Naive B cell (primary cell): ENCODE measurements around the gene ANGPTL2. TPM values are rescaled to one million over a fixed set of nuclear protein-coding genes. Genes with fewer than 3 reads are reported as not detected.

Experiments used
- ATAC-seq, 2 donors: fragments of 150-1000 bp; cut with Tn5 transposase; 2 replicates each; pipeline ENCODE4 v1.10.0; 2021; ENCODE audit warnings: low read depth in 2 of 2, mild to moderate bottlenecking in 2 of 2, moderate library complexity in 2 of 2
- DNase-seq: peaks from one replicate; pipeline ENCODE4 v3.0.0; 2022
- H3K27ac Mint-ChIP-seq, 6 donors: one replicate each; pipeline ENCODE4 v1.8.0; 2020 to 2022; ENCODE audit warnings: mild to moderate bottlenecking in 6 of 6, mixed read lengths in 6 of 6, moderate library complexity in 5 of 6, inconsistent platforms in 2 of 6
- H3K27me3 Mint-ChIP-seq, 3 donors: one replicate each; pipeline ENCODE4 v1.8.0; 2021 to 2022; ENCODE audit warnings: mixed read lengths in 3 of 3, mild to moderate bottlenecking in 1 of 3
- H3K36me3 Mint-ChIP-seq, 2 donors: one replicate each; pipeline ENCODE4 v1.8.0; 2020 to 2022; ENCODE audit warnings: mixed read lengths in 2 of 2, inconsistent platforms in 1 of 2, mild to moderate bottlenecking in 1 of 2
- H3K4me1 Mint-ChIP-seq, 3 donors: one replicate each; pipeline ENCODE4 v1.8.0; 2020 to 2022; ENCODE audit warnings: mixed read lengths in 3 of 3, inconsistent platforms in 1 of 3, mild to moderate bottlenecking in 1 of 3, moderate library complexity in 1 of 3
- H3K4me3 Mint-ChIP-seq, 8 donors: one replicate each; pipeline ENCODE4 v1.8.0; 2020 to 2022; ENCODE audit warnings: mild to moderate bottlenecking in 8 of 8, mixed read lengths in 8 of 8, moderate library complexity in 8 of 8, inconsistent platforms in 2 of 8
- H3K9me3 Mint-ChIP-seq, 7 donors: one replicate each; pipeline ENCODE4 v1.8.0; 2020 to 2022; ENCODE audit warnings: mixed read lengths in 7 of 7, mild to moderate bottlenecking in 5 of 7, inconsistent platforms in 2 of 7, moderate library complexity in 1 of 7
- polyA plus RNA-seq, 6 donors: library from polyadenylated mRNA; unstranded; fragments of 300-500 nt; fragmentation: Illumina TruSeq; gene quantifications; one replicate each; pipeline ENCODE4 v1.2.3, GENCODE V29; 2021; ENCODE audit warnings: low read depth in 6 of 6

Gene ANGPTL2
- polyA plus RNA-seq, 6 donors from 2014 or later = not detected

DNA sequence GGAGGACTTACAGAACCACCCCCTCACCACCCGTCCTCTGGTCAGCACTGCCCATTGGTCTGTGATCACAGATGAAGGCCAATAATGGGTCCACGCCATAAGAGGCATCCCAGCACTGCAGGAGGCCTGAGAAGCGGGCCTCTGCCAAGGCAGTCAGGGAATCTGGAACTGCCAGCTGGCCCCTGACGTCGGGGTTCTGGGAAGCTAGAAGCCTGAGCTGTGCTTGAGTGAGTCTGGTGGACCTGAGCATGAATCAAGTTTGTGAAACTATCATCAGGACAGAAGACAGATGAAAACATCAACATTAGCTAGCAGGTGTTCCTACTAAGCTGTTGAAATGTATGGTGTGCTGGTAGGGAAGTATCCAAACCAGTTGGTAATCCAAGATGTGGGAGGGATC, 7.8 kb downstream of the ANGPTL2 start:
- Mint-ChIP-seq H3K4me1 (peaks cover 29 to 32% (median 30%) of the 10 kb centered on the region in 3 donors), H3K9me3 (no peaks in the 10 kb centered on the region), H3K36me3 (peaks cover 13 to 21% of the 10 kb centered on the region in 2 donors), H3K27me3 (peaks cover under 1 to 8% (median 1%) of the 10 kb centered on the region in 3 donors), H3K27ac (peak overlapping the region in 1 of 6 donors; percentile 28), H3K4me3 (no peak overlapping the region)
- no peak for DNase-seq
- ATAC-seq = no peak

DNA sequence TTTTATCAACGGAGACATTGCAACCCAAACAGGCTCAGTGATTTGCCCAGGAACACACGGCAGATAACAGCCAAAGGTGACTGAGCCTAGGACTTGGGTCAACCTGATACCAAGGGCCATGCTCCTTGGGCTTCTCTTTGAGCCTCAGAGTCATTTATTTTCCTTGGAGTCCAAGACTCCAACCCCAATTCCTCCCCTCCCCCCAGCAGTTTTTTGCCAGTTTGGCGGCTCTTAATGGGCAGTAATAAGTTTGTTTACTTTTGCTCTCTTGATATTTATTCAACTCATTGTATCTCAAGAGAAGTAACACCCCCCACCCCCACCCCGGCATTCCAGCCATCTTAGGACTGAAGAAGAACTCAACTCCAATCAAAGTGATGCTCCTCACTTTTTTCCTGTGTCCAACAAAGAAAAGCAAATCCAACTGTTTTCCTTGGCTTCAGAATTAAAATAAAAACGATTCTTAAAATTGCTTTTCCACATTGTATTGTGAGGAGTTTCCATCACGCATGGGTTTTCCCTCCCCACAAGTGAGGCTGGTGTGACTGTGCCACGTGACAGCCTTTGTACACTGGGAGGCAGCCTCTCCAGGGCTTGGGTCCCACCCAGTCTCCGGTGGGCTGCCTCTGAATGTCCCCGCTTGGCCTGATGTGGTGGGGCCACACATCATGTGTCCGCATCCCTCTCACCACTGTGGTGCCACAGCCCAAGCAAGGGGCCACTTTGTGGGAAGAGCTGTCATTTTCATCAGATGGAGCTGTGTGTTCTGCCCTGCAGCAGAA, 9.1 kb downstream of the ANGPTL2 start:
- Mint-ChIP-seq H3K4me1 (peaks cover 17 to 22% (median 22%) of the 10 kb centered on the region in 3 donors), H3K4me3 (peak overlapping the region in 1 of 8 donors; percentile 21), H3K36me3 (peaks cover 13 to 16% of the 10 kb centered on the region in 2 donors), H3K27ac (peak overlapping the region in 1 of 6 donors; percentile 26), H3K9me3 (no peaks in the 10 kb centered on the region), H3K27me3 (no peaks in the 10 kb centered on the region)
- ATAC-seq = no peak
- no peak for DNase-seq

DNA sequence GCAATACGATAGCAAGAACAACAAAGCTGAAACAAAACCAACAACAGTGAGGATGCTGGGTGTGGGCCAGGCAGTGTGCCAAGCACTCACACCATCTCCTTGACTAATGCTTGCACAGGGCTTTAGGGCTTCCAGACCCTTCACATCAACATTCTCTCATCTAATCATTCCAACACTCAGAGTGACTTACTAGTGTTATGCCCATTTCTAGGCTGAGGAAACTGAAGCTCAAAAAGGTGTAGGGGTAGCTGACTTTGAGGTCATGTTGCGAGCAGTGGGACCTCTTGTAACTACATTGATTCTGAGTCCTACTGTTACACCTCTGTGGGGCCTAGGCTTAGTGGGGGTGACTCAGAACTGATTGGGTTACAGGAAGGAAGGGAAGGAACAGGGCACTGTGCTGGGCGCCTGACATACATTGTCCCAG, 9.7 kb downstream of the ANGPTL2 start:
- peak overlapping the region in 1 of 6 donors; percentile 26 for H3K27ac Mint-ChIP-seq
- H3K27me3 Mint-ChIP-seq = no peaks in the 10 kb centered on the region
- no peaks in the 10 kb centered on the region for H3K9me3 Mint-ChIP-seq
- H3K4me1 Mint-ChIP-seq = peaks cover 17 to 22% (median 22%) of the 10 kb centered on the region in 3 donors
- DNase-seq (no peak), ATAC-seq (no peak)
- peaks cover 13 to 22% of the 10 kb centered on the region in 2 donors for H3K36me3 Mint-ChIP-seq
- no peak overlapping the region for H3K4me3 Mint-ChIP-seq

DNA sequence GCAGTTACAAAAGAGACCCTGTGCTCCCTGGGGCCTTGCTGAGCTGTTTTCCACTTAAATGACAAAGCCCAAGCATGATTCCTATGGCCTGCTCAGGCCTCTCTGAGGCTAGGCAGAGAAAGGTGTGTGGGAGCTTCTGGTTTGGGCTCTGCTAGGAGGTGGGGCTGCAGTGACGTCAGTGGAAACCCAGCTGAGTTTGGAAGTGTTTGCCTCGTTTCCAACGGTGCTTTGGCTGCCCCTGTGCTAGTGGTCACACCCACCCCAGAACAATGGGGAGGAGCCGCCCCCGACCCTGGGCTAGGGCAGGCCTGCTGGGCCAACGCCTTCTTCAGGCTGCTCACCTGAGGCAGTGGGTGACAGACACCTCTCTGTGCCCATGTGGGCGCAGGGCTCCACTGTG, 10.4 kb downstream of the ANGPTL2 start:
- Mint-ChIP-seq H3K9me3 (no peaks in the 10 kb centered on the region), H3K27ac (no peak overlapping the region), H3K4me1 (peaks cover 13 to 18% (median 15%) of the 10 kb centered on the region in 3 donors), H3K36me3 (peaks cover 13 to 22% of the 10 kb centered on the region in 2 donors), H3K27me3 (no peaks in the 10 kb centered on the region), H3K4me3 (no peak overlapping the region)
- DNase-seq = no peak
- no peak for ATAC-seq

DNA sequence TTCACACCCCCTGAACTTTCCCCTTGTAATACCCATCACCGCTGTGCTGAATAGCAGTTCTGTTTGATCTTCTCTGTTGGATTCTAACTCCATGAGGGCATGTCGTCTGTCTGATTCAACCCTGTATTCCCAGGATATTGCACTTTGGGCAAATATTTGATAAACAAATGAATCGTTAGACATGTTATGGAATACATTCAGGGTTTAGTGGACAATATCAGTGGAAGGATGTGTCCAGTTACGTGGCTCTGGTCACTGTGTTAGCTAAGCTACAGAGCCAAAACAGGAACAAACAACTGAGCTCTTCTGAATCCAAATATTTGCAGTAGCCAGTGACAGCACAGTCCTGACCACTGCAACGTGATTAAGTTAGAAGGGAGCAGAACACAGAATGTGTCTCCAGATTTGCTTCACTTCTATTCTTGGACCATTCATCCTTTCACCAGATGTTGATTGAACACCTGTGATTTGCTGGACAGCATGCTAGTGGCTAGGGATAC, 13.2 kb downstream of the ANGPTL2 start:
- H3K9me3 Mint-ChIP-seq = no peaks in the 10 kb centered on the region
- no peak overlapping the region for H3K4me3 Mint-ChIP-seq

DNA sequence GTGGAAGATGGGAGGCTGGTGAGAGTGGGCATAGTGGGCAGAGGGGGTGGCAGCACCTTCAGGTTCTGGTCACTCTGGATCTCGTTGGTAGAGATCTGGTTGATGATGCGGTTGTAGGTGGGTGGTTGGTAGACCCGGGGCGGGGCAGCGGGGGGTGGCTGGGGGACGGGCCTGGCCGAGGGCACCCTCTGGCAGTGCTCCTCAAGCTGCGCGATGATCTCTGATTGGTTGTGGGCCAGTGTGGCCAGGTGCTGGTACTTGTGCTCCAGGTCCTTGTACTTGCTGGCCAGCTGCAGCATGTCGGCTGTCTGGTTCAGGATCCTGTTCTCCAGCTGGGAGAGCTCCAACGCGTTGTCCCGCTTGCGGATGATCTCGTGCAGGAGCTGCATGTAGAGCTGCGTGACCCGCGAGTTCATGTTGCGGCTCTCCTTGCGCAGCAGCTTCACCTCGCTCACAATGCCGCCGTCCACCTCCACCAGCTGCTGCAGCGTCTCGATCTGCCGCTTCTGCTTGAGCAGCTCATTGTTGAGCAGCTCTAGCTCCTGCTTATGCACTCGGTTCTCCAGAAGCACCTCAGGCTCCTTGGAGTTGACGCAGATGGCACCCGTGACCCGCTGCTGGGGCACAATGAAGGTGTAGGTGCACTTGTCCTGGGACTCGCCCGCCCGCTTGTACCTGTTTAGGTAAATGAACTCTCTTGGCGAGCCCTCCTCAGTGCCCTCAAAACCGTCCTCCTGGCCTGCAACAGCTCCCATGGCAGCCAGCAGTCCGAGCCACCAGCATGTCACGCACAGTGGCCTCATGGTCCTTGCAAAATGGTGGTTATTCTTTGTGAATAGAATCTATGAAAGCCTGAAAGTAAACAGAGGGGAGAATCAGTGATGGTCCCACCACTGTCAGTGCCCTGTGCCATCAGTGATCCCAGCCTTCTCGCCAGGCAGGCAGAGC, 14.2 kb downstream of the ANGPTL2 start:
- no peaks in the 10 kb centered on the region for H3K9me3 Mint-ChIP-seq
- no peaks in the 10 kb centered on the region for H3K27me3 Mint-ChIP-seq
- H3K27ac Mint-ChIP-seq = no peak overlapping the region
- DNase-seq (no peak), ATAC-seq (no peak)
- H3K36me3 Mint-ChIP-seq = peaks cover 22% of the 10 kb centered on the region in 2 donors
- H3K4me1 Mint-ChIP-seq = peaks cover 0 to 3% (median 0%) of the 10 kb centered on the region in 3 donors
- no peak overlapping the region for H3K4me3 Mint-ChIP-seq

More for the DNA sequence above, 13.2 kb downstream of the ANGPTL2 start:
- ATAC-seq = no peak
- no peak overlapping the region for H3K27ac Mint-ChIP-seq
- no peak for DNase-seq
- H3K27me3 Mint-ChIP-seq = no peaks in the 10 kb centered on the region
- peaks cover 22% of the 10 kb centered on the region in 2 donors for H3K36me3 Mint-ChIP-seq
- peaks cover 0 to 3% (median 0%) of the 10 kb centered on the region in 3 donors for H3K4me1 Mint-ChIP-seq

DNA sequence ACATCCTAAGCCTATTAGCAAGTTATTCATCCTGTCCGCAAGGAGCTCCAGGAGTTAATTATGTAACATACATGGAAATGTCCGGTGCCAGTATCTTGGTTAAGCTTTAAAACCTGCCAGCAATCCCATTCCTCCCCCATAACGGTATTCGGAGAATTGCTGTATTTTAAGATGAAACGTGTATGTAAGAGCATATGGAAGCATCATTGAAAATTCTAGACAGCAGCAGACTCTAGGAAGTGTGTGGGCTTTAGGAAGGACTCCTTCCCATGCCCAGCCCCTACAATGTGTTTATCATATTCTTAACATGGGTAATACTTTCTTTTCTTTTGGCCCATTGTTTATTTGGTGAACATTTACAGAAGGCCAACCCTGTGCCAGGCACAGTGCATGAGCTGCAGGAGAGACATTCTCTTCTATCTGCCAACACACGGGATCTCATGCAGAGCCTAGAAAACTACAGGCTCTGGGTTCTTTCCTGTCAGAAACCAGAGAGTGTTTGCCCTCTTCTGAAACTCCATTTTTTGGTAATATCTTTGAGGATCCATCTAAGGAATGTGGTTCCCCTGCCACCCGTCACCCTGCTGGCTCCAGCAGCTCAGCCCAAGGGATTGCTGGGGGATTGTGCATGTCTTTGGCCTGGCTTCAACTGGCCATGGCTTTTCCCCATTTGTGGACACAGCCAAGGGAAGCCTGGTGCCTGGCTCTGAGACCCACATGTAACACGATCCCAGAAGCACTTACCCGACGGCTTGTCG, 15.1 kb downstream of the ANGPTL2 start:
- H3K4me1 Mint-ChIP-seq = peaks cover 0 to 3% (median 0%) of the 10 kb centered on the region in 3 donors
- H3K27me3 Mint-ChIP-seq = no peaks in the 10 kb centered on the region
- peaks cover 22% of the 10 kb centered on the region in 2 donors for H3K36me3 Mint-ChIP-seq
- H3K9me3 Mint-ChIP-seq = no peaks in the 10 kb centered on the region
- no peak for DNase-seq
- no peak for ATAC-seq
- no peak overlapping the region for H3K27ac Mint-ChIP-seq
- H3K4me3 Mint-ChIP-seq = no peak overlapping the region

DNA sequence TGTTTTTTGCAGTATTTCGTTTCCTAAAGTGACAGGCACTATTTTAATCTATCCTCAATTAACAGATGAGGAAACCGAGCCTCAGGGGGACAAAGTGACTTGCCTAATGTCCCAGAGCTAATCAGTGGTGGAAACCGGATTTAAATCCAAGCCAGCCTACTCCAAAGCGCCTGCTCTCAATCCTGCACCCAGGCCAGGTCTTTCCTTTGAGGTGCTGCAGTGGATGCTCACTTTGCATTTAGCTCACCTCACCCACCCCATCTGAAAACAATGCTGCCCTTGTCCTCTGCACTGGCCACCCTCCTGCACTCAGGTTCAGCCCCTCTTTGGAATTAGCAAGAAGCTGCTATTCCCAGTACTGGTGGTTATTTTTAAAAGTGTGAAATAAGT, 16.0 kb downstream of the ANGPTL2 start:
- peaks cover 0 to 3% (median 0%) of the 10 kb centered on the region in 3 donors for H3K4me1 Mint-ChIP-seq
- H3K27me3 Mint-ChIP-seq = no peaks in the 10 kb centered on the region
- DNase-seq (no peak), ATAC-seq (no peak)
- H3K27ac Mint-ChIP-seq = no peak overlapping the region
- peaks cover 22% of the 10 kb centered on the region in 2 donors for H3K36me3 Mint-ChIP-seq
- H3K4me3 Mint-ChIP-seq = no peak overlapping the region
- H3K9me3 Mint-ChIP-seq = no peaks in the 10 kb centered on the region

DNA sequence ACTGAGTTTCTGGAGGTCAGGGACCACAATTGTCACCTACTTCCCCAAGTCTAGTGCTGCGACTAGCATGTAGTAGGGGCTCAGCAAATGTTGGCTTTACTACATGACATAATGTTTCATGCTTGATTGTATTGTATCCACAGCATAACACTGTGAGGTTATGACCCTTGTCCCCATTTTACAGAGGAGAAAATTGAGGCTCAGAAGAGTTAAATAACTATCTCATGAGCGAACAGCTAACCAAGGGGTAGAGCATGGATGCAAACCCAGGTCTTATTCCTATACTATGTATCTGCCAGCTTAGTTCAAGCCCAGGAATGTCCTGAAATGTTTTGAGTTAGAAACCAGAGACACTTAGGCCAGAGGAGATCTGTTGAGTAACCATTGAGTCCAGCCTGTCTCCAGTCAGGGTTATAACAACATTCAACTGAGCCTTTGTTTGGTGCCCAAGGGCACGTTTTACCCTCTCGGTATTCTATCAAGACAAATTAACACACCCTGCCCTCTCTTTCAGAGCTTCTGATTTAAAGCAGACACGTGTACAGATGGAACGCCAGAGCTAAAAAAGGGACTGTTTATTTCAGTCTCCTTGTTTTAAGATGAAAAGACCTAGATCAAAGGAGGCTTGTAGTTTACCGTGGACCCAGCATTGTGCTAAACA, 16.5 kb downstream of the ANGPTL2 start:
- no peak for DNase-seq

DNA sequence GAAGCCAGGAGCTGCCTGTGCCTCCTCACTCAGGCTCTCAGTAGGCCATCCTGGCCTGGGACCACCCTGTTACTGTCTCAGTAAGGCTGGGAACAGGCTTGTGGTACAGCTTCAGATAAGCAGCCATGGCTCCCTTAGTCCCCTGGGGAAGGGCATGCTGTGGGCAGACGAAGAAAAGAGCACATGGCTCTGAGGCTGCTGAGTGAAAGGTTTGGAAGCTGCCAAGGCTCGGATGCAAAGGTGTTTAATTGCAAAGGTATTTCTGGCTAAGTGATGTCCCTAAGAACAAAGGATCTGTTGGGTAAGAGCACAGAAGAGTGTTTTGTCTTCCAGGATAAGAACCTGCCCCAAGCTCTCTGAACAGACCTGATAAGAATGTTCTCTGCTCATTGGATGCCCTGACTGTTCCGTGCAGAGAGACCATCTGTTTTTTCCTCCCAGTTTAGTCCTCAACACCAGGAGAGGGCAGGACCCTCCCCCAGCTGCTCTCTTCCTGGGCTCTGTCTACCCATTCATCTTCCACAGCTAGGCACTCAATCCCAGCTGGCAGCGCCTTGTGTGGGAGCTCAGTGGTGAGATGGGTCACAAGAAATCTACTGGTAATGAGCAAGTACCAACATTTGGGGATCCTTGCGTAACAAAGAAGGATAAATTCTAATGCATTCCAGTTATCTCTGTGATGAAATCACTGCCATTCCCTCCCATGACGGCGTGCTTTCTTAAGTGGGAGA, 17.7 kb downstream of the ANGPTL2 start:
- H3K4me3 Mint-ChIP-seq = peak overlapping the region in 1 of 8 donors; percentile 52
- peaks cover 9% of the 10 kb centered on the region in 2 donors for H3K36me3 Mint-ChIP-seq
- H3K27me3 Mint-ChIP-seq = no peaks in the 10 kb centered on the region
- no peaks in the 10 kb centered on the region for H3K4me1 Mint-ChIP-seq
- ATAC-seq (no peak), DNase-seq (no peak)
- no peak overlapping the region for H3K27ac Mint-ChIP-seq
- H3K9me3 Mint-ChIP-seq = no peaks in the 10 kb centered on the region

More for the DNA sequence above, 16.5 kb downstream of the ANGPTL2 start:
- Mint-ChIP-seq H3K27ac (no peak overlapping the region), H3K4me3 (no peak overlapping the region), H3K4me1 (no peaks in the 10 kb centered on the region), H3K9me3 (no peaks in the 10 kb centered on the region), H3K27me3 (no peaks in the 10 kb centered on the region), H3K36me3 (peaks cover 17 to 18% of the 10 kb centered on the region in 2 donors)
- ATAC-seq = no peak

DNA sequence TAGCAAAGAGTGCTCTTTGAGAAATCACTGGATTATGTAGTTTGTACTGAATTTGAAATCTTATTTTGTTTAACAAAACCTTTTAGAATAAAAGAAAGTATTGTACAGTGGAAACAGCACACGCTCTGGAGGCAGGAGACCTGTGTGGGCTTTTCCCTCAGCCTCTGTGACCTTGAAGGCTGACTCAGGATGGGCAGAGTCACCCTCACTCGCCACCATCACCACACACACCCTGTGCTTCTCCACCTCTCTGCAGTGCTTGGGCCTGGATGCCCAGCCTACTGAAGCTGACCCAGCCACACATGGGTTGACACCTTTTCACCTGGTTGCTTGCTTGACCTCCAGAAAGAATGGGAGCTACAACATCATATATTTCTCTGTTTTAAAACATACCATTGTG, 19.6 kb downstream of the ANGPTL2 start:
- Mint-ChIP-seq H3K27ac (no peak overlapping the region), H3K36me3 (peaks cover under 1 to 9% of the 10 kb centered on the region in 2 donors)

DNA sequence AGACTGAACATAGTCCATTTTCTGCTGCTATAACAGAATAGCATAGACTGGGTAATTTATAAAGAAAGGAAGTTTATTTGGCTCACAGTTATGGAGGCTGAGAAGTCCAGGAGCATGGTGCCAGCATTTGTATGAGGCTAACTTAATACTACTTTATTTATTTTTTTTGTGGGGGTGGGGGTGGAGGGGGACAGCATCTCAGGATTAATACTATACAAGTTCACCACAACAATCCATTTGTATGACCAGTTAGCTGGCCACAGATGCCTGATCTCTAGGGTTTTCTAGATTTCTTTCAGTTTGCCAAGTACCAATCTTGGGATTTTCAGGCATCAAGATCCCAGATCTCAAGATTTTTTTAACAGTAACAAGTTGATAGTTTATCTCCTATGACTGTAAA, 20.3 kb downstream of the ANGPTL2 start:
- H3K36me3 Mint-ChIP-seq = peaks cover 0 to 15% of the 10 kb centered on the region in 2 donors
- H3K9me3 Mint-ChIP-seq = no peaks in the 10 kb centered on the region
- no peaks in the 10 kb centered on the region for H3K27me3 Mint-ChIP-seq
- peaks cover 0 to 4% (median 0%) of the 10 kb centered on the region in 3 donors for H3K4me1 Mint-ChIP-seq
- no peak for DNase-seq
- ATAC-seq = no peak
- H3K27ac Mint-ChIP-seq = peak overlapping the region in 1 of 6 donors; percentile 37
- H3K4me3 Mint-ChIP-seq = no peak overlapping the region

More for the DNA sequence above, 19.6 kb downstream of the ANGPTL2 start:
- DNase-seq (no peak), ATAC-seq (no peak)
- H3K4me3 Mint-ChIP-seq = no peak overlapping the region
- H3K9me3 Mint-ChIP-seq = no peaks in the 10 kb centered on the region
- H3K4me1 Mint-ChIP-seq = peaks cover 0 to 4% (median 0%) of the 10 kb centered on the region in 3 donors
- no peaks in the 10 kb centered on the region for H3K27me3 Mint-ChIP-seq
